GM18858 (cell line): ENCODE measurements around the gene DHRS3.
"Not testable (repeated sequence)": the region's sequence is repeated elsewhere in the genome, so short reads cannot be mapped to it uniquely, and the experiment has no call there.

Experiments used
- ATAC-seq: cut with Tn5 transposase; IDR thresholded peaks from one replicate; pipeline ENCODE4 v1.9.1; 2021; ENCODE audit not compliant: unreplicated experiment

Gene DHRS3

GRCh38 chr1:12540580-12541273, 77.3 kb downstream of the DHRS3 start:
- ATAC-seq = no peak

GRCh38 chr1:12539705-12540579, 78.1 kb downstream of the DHRS3 start:
- no peak for ATAC-seq

DNA sequence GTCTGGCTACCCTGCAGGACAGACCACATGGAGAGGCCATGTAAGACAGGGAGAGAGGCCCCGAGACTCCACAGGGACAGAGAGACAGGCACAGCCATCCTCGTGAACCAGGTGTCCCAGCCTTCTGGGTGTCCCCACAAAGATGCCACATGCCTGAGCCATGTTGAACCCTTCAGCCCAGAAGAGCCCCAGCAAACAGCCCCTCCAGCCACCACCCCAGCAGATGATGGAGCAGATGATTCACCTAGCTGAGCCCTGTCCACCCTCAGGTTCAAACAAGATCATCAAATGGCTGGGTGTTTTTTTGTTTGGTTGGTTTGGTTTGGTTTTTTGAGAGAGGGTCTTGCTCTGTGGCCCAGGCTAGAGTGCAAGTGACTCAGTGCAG, 78.7 kb downstream of the DHRS3 start:
- ATAC-seq = no peak

DNA sequence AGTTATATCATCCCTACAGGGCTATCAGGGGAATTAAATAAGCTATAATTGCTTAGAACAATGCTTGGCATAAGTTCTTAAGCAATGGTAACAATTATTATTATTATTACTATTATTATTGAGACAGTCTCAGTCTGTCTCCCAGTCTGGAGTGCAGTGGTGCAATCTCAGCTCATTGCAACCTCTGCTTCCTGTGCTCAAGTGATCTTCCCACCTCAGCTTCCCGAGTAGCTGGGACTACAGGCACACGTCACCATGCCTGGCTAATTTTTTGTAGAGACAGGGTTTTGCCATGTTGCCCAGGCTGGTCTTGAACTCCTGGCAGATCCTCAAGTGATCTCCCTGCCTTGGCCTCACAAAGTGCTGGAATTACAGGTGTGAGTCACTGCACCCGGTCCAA, 79.5 kb downstream of the DHRS3 start:
- not testable (repeated sequence) for ATAC-seq

- ATAC-seq = no peak
Observed at GRCh38 chr1:12537906-12538461, 80.0 kb downstream of the DHRS3 start.

DNA sequence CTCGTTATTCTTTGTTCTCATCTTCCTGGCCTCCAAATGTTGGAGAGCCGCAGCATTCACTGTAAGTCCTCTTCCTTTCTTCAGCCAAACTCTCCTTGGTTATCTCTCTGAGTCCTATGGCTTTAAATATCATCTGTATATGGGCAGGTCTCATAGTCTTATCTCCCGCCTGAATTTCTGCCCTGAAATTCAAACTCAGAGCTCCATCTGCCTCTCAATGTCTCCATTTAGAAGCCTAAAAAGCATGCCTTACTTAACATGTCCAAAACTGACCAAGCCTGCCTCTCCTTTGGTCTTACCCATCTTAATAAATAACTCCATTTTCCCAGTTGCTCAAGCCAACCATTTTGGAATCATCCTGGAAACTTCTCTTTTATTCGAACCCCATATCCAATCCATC, 80.7 kb downstream of the DHRS3 start:
- ATAC-seq = no peak

- no peak for ATAC-seq
Observed at GRCh38 chr1:12536023-12536639, 81.9 kb downstream of the DHRS3 start.

- no peak for ATAC-seq
Observed at GRCh38 chr1:12532405-12533315, 85.3 kb downstream of the DHRS3 start.

GRCh38 chr1:12531179-12531499, 86.9 kb downstream of the DHRS3 start:
- no peak for ATAC-seq

DNA sequence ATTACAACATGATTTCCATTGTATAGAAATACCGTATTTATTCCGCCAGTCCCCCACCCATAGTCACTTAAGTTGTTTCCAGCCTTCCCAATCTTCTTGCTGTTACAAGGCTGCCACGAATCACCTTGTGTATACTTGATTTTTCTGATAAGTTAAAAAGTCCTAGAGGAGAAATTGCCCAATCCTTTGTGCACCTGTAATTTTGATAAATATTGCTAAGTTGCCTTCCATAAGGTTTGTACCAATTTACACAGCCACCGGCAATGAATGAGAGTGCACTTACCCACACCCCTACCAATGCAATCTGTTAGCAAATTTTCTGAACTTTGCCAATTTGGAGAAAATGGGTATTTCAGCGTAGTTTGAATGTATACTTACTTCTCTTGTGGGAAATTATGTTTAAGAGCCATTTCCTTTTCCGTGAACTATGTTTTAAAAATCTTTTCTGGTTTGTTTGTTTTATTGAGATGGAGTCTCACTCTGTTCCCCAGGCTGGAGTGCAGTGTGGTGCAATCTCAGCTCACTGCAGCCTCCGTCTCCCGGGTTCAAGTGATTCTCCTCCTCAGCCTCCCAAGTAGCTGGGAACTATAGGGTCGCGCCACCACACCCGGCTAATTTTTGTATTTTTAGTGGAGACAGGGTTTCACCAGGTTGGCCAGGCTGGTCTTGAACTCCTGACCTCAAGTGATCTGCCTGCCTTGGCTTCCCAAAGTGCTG, 87.4 kb downstream of the DHRS3 start:
- no peak for ATAC-seq

- no peak for ATAC-seq
Observed at GRCh38 chr1:12529640-12530174, 88.3 kb downstream of the DHRS3 start.

DNA sequence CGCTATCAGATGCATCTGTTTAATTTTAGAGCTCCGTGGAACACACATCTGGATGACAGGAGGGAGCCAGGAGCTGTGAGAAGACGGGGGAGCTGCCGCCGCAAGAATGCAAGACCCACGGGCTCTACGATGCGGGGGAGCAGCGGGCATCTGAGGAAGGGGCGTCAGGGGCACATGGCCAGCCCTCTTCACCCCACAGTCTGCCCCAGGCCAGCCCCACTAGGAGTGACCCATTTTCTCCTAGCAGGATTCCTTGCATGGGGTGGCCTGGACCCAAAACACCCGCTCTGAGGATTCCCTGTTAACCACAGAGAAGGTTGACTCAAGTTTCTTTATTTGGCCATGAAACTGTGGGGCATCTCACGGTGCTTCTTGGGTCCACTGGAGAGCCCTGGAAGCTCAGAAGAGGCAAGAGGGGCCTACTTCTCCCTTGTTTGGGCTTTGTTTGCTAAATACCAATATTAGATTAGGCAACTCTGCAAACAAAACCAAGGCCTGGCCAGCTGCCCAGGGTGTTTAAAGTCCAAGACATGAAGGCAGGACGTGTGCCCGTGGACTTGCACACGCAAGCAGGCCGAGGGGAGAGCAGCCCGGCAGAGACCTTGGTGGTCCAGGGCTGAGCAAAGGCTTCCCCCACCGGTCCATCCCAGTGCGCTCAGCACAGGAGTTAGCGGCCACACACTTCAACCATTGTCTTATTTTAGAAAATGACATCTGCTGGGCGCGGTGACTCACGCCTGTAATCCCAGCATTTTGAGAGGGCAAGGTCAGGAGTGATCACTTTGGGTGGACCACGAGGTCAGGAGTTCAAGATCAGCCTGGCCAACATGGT, 89.8 kb downstream of the DHRS3 start:
- ATAC-seq = no peak

DNA sequence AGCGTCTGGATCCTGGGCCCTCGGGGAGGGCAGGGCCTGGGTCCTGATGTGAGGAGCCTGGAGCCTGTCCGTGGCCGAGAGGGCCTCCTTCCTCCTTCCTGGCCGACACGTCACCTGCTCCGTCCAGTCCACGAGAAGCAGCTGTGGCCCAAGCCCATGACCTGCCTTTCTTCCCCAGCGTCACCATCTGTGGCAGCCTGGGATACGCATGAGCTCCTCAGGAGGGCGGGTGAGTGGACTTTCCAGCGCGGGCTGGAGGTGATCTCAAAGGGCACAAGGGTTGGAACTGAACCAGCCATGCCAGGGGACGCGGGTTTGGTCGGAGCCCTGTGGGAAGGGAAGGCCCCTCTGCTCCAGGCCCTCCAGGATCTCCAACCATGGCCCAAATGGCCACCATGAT, 90.4 kb downstream of the DHRS3 start:
- ATAC-seq = no peak

- ATAC-seq = no peak
Observed at GRCh38 chr1:12525311-12526181, 92.5 kb downstream of the DHRS3 start.

DNA sequence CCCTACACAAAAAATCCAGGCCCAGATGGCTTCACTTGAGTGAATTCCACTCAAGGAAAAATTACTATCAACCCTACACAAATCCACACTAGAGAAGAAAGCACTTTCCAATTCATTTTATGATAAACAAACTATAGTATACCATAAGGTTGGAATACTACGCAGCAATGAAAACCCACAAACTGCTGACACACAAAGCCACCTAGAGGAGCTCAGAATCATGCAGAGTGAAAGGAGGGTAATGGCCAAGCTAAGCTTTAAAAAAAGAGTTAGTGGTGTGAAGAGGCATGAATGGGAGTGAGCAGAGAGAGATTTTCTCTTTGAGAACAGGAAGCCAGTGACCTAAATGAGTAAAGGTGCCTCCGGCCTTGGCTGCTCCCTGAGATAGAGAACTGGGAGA, 93.7 kb downstream of the DHRS3 start:
- no peak for ATAC-seq

DNA sequence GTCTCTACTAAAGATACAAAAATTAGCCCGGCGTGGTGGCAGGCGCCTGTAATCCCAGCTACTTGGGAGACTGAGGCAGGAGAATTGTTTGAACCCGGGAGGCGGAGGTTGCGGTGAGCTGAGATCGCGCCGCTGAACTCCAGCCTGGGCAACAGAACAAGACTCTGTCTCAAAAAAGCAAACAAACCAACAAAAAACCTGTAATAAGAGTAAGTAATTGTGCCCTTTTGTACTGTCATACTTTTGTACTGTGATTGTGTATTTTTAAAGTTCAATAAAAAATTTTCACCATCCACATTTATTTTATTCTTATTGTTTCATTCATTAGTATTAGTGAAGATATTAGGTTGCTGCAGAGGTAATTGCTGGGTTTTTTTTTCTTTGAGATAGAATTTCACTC, 95.2 kb downstream of the DHRS3 start:
- not testable (repeated sequence) for ATAC-seq

GRCh38 chr1:12521096-12521495, 96.9 kb downstream of the DHRS3 start:
- no peak for ATAC-seq
